NOMO-1 treated with dmso at 0.1 percent for 144 hours (cell line): ENCODE data around the gene TVP23C.

ENCODE experiments used
- DNase-seq: peaks from one replicate; lab custom pipeline; 2025; ENCODE audit not compliant: unreplicated experiment; lab: John Stamatoyannopoulos, UW

TVP23C gene

GRCh38 chr17:15465045-15465701, 98.1 kb downstream of the TVP23C start:
- DNase-seq = no peak

- no peak for DNase-seq
These were observed 98.9 kb downstream of the TVP23C start for GRCh38 chr17:15464231-15464985.

- DNase-seq = no peak
These were observed 100.1 kb downstream of the TVP23C start for GRCh38 chr17:15462976-15463772.

- DNase-seq = no peak
These were observed 105.6 kb downstream of the TVP23C start for GRCh38 chr17:15457723-15458094.

- no peak for DNase-seq
These were observed 106.1 kb downstream of the TVP23C start for GRCh38 chr17:15456972-15457722.

GRCh38 chr17:15456496-15456895, 106.8 kb downstream of the TVP23C start:
- DNase-seq = no peak

GRCh38 chr17:15454346-15454745, 108.9 kb downstream of the TVP23C start:
- DNase-seq = no peak

GRCh38 chr17:15453782-15454181, 109.5 kb downstream of the TVP23C start:
- no peak for DNase-seq

- DNase-seq = no peak
These were observed 110.0 kb downstream of the TVP23C start for GRCh38 chr17:15453246-15453645.

GRCh38 chr17:15452746-15453145, 110.5 kb downstream of the TVP23C start:
- DNase-seq = no peak
